Smooth muscle cell of the umbilical artery (primary cell): Measurements from ENCODE around the gene CHRNA4. TPM values are rescaled to one million over a fixed set of nuclear protein-coding genes. Genes with fewer than 3 reads are reported as not detected.

Experiments
- total RNA-seq: library from RNA; depleted of rRNA; stranded (reverse); fragments of >200 nt; gene quantifications from 2 replicates; pipeline ENCODE4 v1.2.3, GENCODE V29; 2014

Gene CHRNA4
- not detected in 2 replicates for total RNA-seq

GRCh38 chr20:63360850-63361518 is at the start of gene CHRNA4:
Gene CHRNA4 (minus strand): TSS chr20:63361349. CDS start chr20:63361165, 184 bp downstream.

Other genes starting within 250 kb of the CHRNA4 start
- 17.8 and 25.2 TPM in 2 replicates for gene YTHDF1, start 145.2 kb downstream of the CHRNA4 start, total RNA-seq
- 0.30 TPM in 1 of 2 replicates, not detected in the other for gene BIRC7, start 125.4 kb downstream of the CHRNA4 start, total RNA-seq
- gene NKAIN4, start 106.9 kb downstream of the CHRNA4 start, total RNA-seq, result not detected in 2 replicates
- gene ARFGAP1, start 88.5 kb downstream of the CHRNA4 start, total RNA-seq, result 103 and 159 TPM in 2 replicates
- gene COL20A1, start 68.2 kb downstream of the CHRNA4 start, total RNA-seq, result under 0.01 and 0.05 TPM in 2 replicates
- not detected in 2 replicates for gene KCNQ2, start 111.3 kb upstream of the CHRNA4 start, total RNA-seq
- 3.9 and 8.8 TPM in 2 replicates for gene EEF1A2, start 137.7 kb upstream of the CHRNA4 start, total RNA-seq
- gene PPDPF, start 159.4 kb upstream of the CHRNA4 start, total RNA-seq, result 61.2 and 63.0 TPM in 2 replicates
- gene PTK6, start 176.0 kb upstream of the CHRNA4 start, total RNA-seq, result 0.18 TPM in 1 of 2 replicates, not detected in the other
- not detected in 2 replicates for gene SRMS, start 186.4 kb upstream of the CHRNA4 start, total RNA-seq
- 0.74 and 0.89 TPM in 2 replicates for gene FNDC11, start 192.8 kb upstream of the CHRNA4 start, total RNA-seq
- gene HELZ2, start 212.9 kb upstream of the CHRNA4 start, total RNA-seq, result 32.7 and 54.9 TPM in 2 replicates